GM19438 (cell line): Measurements from ENCODE around the gene LIMD2.

ENCODE experiments used
- ATAC-seq: cut with Tn5 transposase; IDR thresholded peaks from one replicate; pipeline ENCODE4 v1.9.1; 2021; ENCODE audit warnings: low read depth; ENCODE audit not compliant: unreplicated experiment

LIMD2 gene

GRCh38 chr17:63701868-63702720 lies 2.2 kb upstream of the LIMD2 start:
- no peak for ATAC-seq

GRCh38 chr17:63701456-63701820 lies 1.5 kb upstream of the LIMD2 start:
- no peak for ATAC-seq

- no peak for ATAC-seq
Measured at GRCh38 chr17:63700528-63701455, 867 bp upstream of the LIMD2 start.

GRCh38 chr17:63698886-63699637 lies 863 bp downstream of the LIMD2 start:
- ATAC-seq, result peak; percentile 29

GRCh38 chr17:63698381-63698885 lies 1.5 kb downstream of the LIMD2 start:
- no peak for ATAC-seq

GRCh38 chr17:63697341-63698286 lies 2.3 kb downstream of the LIMD2 start:
- peak; percentile 14 for ATAC-seq

GRCh38 chr17:63696381-63696961 lies 3.5 kb downstream of the LIMD2 start:
- ATAC-seq, result no peak

- no peak for ATAC-seq
Measured at GRCh38 chr17:63695889-63696288, 4.0 kb downstream of the LIMD2 start.

- ATAC-seq, result no peak
Measured at GRCh38 chr17:63694950-63695773, 4.8 kb downstream of the LIMD2 start.

GRCh38 chr17:63694229-63694949 lies 5.5 kb downstream of the LIMD2 start:
- no peak for ATAC-seq

GRCh38 chr17:63693411-63694113 lies 6.4 kb downstream of the LIMD2 start:
- ATAC-seq, result no peak

- ATAC-seq, result no peak
Measured at GRCh38 chr17:63692195-63692816, 7.6 kb downstream of the LIMD2 start.

GRCh38 chr17:63689479-63689878 lies 10.4 kb downstream of the LIMD2 start:
- ATAC-seq, result no peak

- no peak for ATAC-seq
Measured at GRCh38 chr17:63688396-63689020, 11.4 kb downstream of the LIMD2 start.

GRCh38 chr17:63686138-63686685 lies 13.7 kb downstream of the LIMD2 start:
- ATAC-seq, result no peak

- no peak for ATAC-seq
Measured at GRCh38 chr17:63685578-63685977, 14.3 kb downstream of the LIMD2 start.
